T-helper 22 cell (primary cell): ENCODE results near the gene KCNQ2.

Source experiments
- DNase-seq: peaks from one replicate; pipeline ENCODE4 v3.0.0-alpha.2; 2020; ENCODE audit warnings: low read depth

KCNQ2 gene

GRCh38 chr20:63369024-63369530, 103.4 kb downstream of the KCNQ2 start:
- DNase-seq, result no peak

- no peak for DNase-seq
Observed at GRCh38 chr20:63368151-63368550, 104.3 kb downstream of the KCNQ2 start.

- no peak for DNase-seq
Observed at GRCh38 chr20:63367446-63368055, 104.9 kb downstream of the KCNQ2 start.

GRCh38 chr20:63366390-63367365, 105.8 kb downstream of the KCNQ2 start:
- DNase-seq, result no peak

GRCh38 chr20:63365601-63366389, 106.7 kb downstream of the KCNQ2 start:
- no peak for DNase-seq

- DNase-seq, result no peak
Observed at GRCh38 chr20:63364801-63365585, 107.5 kb downstream of the KCNQ2 start.

GRCh38 chr20:63363981-63364561, 108.4 kb downstream of the KCNQ2 start:
- DNase-seq, result no peak

GRCh38 chr20:63363013-63363957, 109.2 kb downstream of the KCNQ2 start:
- DNase-seq, result no peak

- no peak for DNase-seq
Observed at GRCh38 chr20:63362436-63363009, 109.9 kb downstream of the KCNQ2 start.

- DNase-seq, result no peak
Observed at GRCh38 chr20:63361519-63362435, 110.7 kb downstream of the KCNQ2 start.

GRCh38 chr20:63360850-63361518, 111.5 kb downstream of the KCNQ2 start, which contains the start of gene CHRNA4:
Gene CHRNA4 (minus strand): TSS chr20:63361349. CDS start chr20:63361165, 184 bp downstream.
- no peak for DNase-seq

GRCh38 chr20:63359937-63360849, 112.3 kb downstream of the KCNQ2 start:
- DNase-seq, result no peak

GRCh38 chr20:63359164-63359934, 113.1 kb downstream of the KCNQ2 start:
- no peak for DNase-seq

- DNase-seq, result no peak
Observed at GRCh38 chr20:63357921-63358905, 114.2 kb downstream of the KCNQ2 start.
